ENCODE measurements around the gene ISG20.

Gene ISG20

DNA sequence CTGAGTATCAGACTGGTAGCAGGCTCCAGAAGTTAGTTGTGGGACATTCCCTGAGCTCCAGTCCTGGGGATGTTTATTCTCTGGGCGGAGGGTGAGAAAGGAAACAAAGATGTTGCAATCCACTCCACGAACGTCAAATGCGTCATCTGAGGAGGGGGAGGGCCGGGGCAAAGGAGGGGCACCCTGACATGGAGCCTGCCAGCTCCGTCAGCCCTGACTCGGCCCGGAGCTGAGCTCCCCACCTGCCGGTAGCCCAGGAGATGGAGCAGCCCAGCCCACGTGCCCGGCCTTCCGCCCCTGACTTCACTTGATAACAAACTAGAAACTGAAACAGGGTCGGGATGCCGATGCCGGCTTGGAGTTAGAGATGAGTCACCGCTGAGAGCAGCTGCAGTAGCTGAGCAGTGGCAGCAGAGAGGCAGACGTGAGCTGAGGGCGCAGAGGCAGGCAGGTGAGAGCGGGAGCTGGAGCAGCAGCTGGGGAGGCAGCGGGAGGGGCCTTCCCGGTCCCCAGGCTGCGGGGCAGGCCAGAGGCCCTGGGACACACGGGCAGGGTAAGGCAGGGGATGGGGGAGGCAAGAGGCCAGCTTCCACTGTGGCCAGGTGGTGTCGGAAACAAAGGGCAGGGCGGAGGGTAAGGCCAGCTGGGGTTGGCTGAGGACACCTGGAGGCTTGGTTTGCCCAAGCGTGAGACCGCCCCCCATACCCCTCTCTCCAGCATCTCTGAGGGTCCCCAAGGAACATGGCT lies at the start of gene ISG20:
ISG20 (plus strand) TSS at position 391 of the 747 bp plus-strand sequence; CDS start at position 742, 351 bp downstream.
- peak; percentile 81 for DNase-seq (ENCODE audit: insufficient read length, low spot score)
- FAIRE-seq: peak; percentile 97

GRCh38 chr15:88590759-88591158 lies 48.1 kb upstream of the ISG20 start:
- DNase-seq (ENCODE audit: insufficient read length, low spot score) (no peak), FAIRE-seq (no peak)

DNA sequence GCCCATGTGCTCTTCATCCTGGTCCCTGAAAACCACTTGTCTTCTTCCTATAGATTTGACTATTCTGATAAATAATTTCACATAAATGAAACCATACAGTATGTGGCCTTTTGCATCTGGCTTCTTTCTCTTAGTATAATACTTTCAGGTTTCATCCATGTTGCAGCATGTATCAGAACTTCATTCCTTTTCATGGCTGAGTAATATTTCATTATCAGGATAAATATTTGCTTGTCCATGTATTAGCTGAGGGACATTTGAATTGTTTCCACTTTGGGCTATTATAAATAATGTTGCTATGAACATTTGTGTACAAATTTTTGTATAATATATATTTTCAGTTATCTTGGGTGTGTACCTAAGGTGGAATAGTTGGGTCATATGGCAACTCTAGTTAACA lies 47.4 kb upstream of the ISG20 start:
- no peak for DNase-seq (ENCODE audit: insufficient read length, low spot score)
- FAIRE-seq: no peak

GRCh38 chr15:88603885-88604284 lies 34.9 kb upstream of the ISG20 start:
- FAIRE-seq: no peak
- DNase-seq (ENCODE audit: insufficient read length, low spot score): no peak

- FAIRE-seq (no peak), DNase-seq (ENCODE audit: insufficient read length, low spot score) (no peak)
Observed at GRCh38 chr15:88604381-88605188, 34.2 kb upstream of the ISG20 start.

DNA sequence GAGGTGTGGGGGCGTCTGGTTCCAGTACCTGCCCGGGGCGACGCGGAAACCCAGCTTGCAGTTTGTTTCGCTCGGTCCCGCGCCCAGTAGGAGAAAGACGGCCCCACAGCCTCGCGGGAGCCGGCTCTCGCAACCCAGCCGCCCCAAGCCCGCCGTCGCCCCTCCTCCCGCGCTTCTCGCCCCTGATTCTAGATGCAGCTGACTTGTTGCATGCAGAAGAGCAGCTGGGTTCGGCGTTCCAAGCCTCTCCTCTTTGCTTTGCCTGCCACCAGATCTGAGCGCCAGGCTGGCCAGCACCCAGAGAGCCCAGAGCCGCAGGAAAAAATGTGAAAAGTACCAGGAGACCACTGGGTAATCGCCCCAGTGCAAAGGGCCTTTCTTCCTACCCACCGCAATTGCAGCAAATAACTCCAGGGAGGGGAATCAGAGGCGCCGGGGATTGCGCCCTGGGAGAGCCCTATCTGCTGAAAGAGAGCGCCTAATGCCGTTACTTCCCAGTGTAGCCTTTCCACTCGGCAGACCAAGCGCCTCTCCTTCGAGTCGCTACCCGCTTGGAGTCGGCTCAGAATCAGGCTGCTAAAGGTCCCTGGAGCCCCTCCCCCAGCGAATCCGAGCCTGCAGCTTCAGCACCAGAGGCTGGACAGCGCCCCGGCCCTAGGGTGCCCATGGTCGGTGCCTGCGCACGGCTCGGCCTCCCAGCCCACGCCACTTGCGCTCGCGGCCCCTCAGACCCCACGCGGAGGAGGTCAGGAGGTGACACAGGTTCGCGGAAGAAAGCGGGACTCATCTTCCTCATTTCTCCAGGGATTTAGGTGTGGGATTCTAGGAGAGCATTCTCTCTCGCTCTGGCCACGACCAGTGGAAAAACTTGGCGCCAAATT lies 33.4 kb upstream of the ISG20 start:
- DNase-seq (ENCODE audit: insufficient read length, low spot score) (no peak), FAIRE-seq (no peak)

DNA sequence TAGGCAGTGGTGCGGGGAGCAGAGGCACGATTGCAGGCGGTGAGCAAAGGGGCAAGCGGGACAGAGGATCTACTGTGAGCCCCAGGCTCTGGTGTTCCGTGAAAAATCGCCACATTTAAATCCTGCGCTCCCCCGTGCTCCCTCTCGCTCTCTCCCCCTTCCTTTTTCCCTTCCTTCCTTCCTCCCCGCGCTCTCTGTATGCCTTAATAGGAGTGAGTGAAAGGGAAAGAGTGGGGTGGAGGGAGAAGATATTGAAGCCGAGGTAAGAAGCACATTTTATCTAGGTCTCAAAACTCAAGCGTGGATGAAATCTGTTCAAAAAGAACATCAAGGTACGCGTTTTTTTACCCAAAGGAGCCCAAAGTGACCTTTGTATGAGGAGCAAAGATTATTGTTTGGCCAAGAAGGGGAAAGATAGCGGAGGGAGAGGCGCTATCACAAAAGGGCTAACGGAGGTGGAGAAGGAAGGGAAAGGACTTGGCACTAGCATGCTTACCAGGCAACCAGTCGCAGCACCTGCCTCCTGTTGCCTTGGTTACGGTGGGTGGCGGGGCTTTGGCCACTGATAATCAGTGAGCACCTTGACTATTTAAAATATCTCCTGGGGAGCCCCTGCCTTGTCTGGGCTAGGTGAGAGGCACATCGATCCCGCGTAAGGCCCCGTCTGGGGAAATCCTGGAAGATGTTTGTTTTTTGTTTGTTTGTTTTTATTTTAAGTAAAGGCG lies 32.6 kb upstream of the ISG20 start:
- FAIRE-seq (no peak), DNase-seq (ENCODE audit: insufficient read length, low spot score) (no peak)

GRCh38 chr15:88607951-88608350 lies 30.9 kb upstream of the ISG20 start:
- DNase-seq (ENCODE audit: insufficient read length, low spot score) (no peak), FAIRE-seq (no peak)

DNA sequence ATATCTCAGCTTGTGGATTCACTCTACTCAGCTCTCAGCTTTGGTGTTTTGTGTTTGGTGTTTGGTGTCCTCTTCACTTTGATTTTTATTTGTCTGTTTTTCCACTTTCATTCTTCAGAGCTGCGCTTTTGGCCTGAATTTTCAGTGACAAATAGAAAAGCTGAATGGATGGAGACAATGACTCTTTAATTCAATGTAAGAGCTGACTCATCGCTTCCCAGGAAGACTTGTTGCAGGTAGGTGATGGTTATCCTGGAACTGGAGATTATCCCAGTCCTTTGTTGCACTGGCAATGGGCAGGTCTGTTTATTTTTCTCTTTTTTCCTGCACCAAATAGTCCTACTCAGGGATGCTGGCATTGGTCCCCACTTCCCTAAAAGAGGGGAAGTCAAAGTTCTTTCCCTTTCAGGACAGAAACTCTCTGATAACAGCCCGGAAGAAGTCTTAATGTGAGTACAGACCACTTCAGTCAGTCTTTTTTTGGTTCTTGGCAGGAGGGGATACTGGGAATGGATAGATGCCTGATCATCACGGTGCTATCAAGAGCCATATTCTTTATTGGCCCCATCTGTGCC lies 30.1 kb upstream of the ISG20 start:
- no peak for FAIRE-seq

DNA sequence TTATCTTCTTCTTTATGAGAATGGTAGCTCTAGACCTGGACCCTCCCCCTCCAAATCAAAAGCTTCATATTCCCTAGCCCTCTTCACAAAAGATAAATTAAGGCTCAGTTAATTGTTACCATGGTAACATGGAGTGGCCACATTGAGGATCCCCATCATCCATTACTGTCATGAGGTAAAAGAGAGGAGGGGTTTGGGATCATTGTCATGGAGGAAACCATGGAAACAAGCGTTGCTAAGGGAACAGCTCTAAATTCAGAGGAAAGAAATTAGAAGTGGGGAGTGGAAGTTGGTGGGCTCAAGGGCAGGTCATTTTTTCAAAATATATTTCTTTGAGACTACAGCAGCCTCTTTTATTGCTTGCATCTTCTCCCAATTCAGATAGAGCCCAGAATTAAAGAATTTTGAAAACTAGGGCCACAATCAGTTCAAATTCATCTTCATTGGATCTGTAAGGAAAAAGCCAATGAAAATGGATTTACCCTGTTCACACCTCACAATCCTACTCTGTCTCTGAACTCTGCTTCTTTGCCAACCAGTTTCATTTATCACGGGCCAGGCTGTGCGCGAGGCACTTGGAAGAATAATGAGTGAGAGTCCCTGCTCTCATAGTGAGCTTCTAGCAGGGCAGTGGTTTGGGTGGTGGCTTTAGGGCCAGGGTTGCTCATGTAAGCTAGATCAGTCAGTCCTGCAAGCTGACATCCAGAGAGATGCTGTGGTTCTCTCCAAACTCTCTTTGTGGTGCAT lies 29.3 kb upstream of the ISG20 start:
- FAIRE-seq (no peak), DNase-seq (ENCODE audit: insufficient read length, low spot score) (no peak)

More for the DNA sequence above, 30.1 kb upstream of the ISG20 start:
- no peak for DNase-seq (ENCODE audit: insufficient read length, low spot score)

- DNase-seq (ENCODE audit: insufficient read length, low spot score): no peak
- FAIRE-seq: no peak
Observed at GRCh38 chr15:88610701-88611231, 28.1 kb upstream of the ISG20 start.

GRCh38 chr15:88612186-88612796 lies 26.5 kb upstream of the ISG20 start:
- DNase-seq (ENCODE audit: insufficient read length, low spot score): no peak
- no peak for FAIRE-seq

DNA sequence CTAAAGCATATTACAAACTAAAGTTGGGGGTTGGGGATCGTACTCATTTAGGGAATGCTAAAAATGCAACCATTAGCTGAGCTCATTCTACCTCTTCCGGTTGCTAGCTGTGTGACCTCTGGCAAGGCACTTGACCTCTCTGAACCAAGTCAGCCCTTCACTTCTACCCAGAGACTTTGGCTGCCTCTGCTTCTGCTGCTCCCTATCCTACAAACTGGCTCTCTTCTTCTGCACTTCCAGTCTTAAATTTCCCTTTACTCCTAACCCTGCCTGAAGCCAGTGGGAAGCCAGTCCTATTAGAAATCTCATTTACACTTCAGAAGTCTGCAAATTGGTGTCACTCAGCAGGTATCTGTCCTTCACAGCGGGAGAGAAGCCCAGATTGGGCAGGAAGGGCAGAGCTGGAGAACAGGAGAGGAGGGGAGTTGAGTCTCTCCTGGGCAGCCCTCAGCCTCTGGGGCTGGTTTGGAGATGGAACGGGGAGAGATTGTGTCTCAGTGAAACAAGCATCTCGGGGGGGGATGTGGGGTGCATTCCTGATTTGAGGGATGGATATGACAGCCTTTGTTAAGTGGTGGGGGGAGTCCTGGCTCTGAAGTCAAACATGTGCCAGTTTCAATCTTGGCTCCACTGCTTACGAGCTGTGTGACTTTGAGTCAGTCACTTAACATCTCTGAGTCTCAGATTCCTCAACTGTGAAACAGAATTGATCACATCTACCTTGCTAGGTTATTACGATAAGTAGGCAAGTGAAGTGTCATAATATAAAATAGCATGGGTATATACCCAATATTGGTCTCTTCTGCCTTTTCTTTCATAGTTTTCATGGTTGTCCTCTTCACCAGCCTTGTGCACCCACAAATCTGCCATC lies 25.5 kb upstream of the ISG20 start:
- FAIRE-seq (no peak), DNase-seq (ENCODE audit: insufficient read length, low spot score) (no peak)

GRCh38 chr15:88615303-88616107 lies 23.3 kb upstream of the ISG20 start:
- FAIRE-seq: no peak

DNA sequence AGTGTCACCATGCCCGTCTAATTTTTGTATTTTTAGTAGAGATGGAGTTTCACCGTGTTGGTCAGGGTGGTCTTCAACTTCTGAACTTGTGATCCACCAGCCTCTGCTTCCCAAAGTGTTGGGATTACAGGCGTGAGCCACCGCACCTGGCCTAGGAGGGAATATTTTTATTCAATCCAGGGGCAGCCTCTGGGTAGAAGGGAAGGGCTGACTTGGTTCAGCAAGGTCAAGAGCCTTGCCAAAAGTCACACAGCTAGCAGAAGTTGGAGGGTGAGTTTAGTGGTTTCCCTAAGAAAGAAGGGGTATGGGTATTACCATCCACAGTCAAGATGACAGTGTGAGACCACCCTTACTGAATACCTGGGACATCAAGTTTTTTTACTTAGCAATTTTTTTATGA lies 22.6 kb upstream of the ISG20 start:
- DNase-seq (ENCODE audit: insufficient read length, low spot score) (no peak), FAIRE-seq (no peak)

More at GRCh38 chr15:88615303-88616107, 23.3 kb upstream of the ISG20 start:
- no peak for DNase-seq (ENCODE audit: insufficient read length, low spot score)

DNA sequence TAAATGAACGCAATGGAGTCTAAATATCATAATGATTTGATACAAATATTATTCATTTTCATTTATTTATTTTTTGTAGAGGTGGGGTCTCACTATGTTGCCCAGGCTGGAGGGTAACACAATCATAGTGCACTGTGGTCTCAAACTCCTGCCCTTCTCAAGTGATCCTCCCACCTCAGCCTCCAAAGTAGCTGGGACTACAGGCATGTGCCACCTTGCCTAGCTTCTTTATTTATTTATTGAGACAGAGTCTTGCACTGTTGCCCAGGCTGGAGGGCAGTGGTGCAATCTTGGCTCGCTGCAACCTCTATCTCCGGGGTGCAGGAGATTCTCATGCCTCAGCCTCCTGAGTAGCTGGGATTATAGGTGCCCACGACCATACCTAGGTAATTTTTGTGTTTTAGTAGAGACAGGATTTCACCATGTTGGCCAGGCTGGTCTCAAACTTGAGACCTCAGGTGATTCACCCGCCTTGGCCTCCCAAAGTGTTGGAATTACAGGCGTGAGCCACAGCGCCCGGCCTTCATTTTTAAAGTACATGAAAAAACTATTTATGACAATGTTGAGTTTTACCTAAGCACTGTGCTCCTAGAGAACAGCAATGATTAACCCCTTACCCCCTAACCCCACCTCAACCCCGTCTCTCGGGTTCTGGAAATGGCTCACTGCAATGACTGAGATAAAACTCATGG lies 21.6 kb upstream of the ISG20 start:
- FAIRE-seq (no peak), DNase-seq (ENCODE audit: insufficient read length, low spot score) (no peak)
